ENCODE measurements around the gene ZNF853.
A peak's percentile ranks its signal among the peaks of the same experiment; 100 is the strongest.
"Not testable (repeated sequence)": the region's sequence is repeated elsewhere in the genome, so short reads cannot be mapped to it uniquely, and the experiment has no call there.

The ZNF853 gene

GRCh38 chr7:6614953-6615722 is at the start of gene ZNF853:
Gene ZNF853, plus strand, starts transcription at chr7:6615610. Its CDS starts 565 bp downstream, at chr7:6616175.
- DNase-seq: peak in 2 of 3 experiments; percentile 61 to 63

- DNase-seq: no peak
Observed at GRCh38 chr7:6565655-6566054, 49.8 kb upstream of the ZNF853 start.

GRCh38 chr7:6567886-6568285 is 47.5 kb upstream of the ZNF853 start:
- no peak for DNase-seq

- no peak for DNase-seq
Observed at GRCh38 chr7:6571160-6571779, 44.1 kb upstream of the ZNF853 start.

- no peak for DNase-seq
Observed at GRCh38 chr7:6575281-6576023, 40.0 kb upstream of the ZNF853 start.

GRCh38 chr7:6576024-6576866 is 39.2 kb upstream of the ZNF853 start:
- DNase-seq: no peak

GRCh38 chr7:6576867-6577368 is 38.5 kb upstream of the ZNF853 start:
- peak in 1 of 3 experiments; percentile 54 for DNase-seq

- DNase-seq: peak; percentile 88 to 95 (median 93)
Observed at GRCh38 chr7:6577369-6578113, 37.9 kb upstream of the ZNF853 start, which contains the start of gene ZDHHC4. Gene ZDHHC4, plus strand, starts transcription at chr7:6577454. Its CDS starts 3,108 bp downstream, at chr7:6580562.

- DNase-seq: no peak
Observed at GRCh38 chr7:6578114-6579084, 37.0 kb upstream of the ZNF853 start.

- no peak for DNase-seq
Observed at GRCh38 chr7:6579446-6579845, 36.0 kb upstream of the ZNF853 start.

- not testable (repeated sequence) for DNase-seq
Observed at GRCh38 chr7:6585746-6586432, 29.5 kb upstream of the ZNF853 start.

- no peak for DNase-seq
Observed at GRCh38 chr7:6588566-6588965, 26.8 kb upstream of the ZNF853 start.

- no peak for DNase-seq
Observed at GRCh38 chr7:6589151-6589828, 26.1 kb upstream of the ZNF853 start.

GRCh38 chr7:6589829-6590644 is 25.4 kb upstream of the ZNF853 start, which contains the start of gene INTS15:
Gene INTS15, plus strand, starts transcription at chr7:6590021. Its CDS starts 263 bp downstream, at chr7:6590284.
- peak; percentile 88 to 96 (median 90) for DNase-seq

GRCh38 chr7:6590645-6591110 is 24.7 kb upstream of the ZNF853 start:
- no peak for DNase-seq

GRCh38 chr7:6600093-6600492 is 15.3 kb upstream of the ZNF853 start:
- DNase-seq: no peak

- DNase-seq: no peak
Observed at GRCh38 chr7:6604458-6604857, 11.0 kb upstream of the ZNF853 start.

Measured in NCI-H1417 (cell line).